Ishikawa (cell line): ENCODE measurements around the gene STX12.

ENCODE experiments used
- CEBPB ChIP-seq: IDR thresholded peaks from 2 replicates; pipeline ENCODE4 v1.6.1; 2012
- TAF1 ChIP-seq: IDR thresholded peaks from 2 replicates; pipeline ENCODE4 v1.6.1; 2012; ENCODE audit warnings: low read depth, mild to moderate bottlenecking
- TCF12 ChIP-seq: IDR thresholded peaks from 2 replicates; pipeline ENCODE4 v1.6.1; 2012; ENCODE audit warnings: low read depth
- USF1 ChIP-seq: IDR thresholded peaks from 2 replicates; pipeline ENCODE4 v1.6.1; 2012
- TF ChIP-seq, protein P1 (sequence below): IDR thresholded peaks from 2 replicates; pipeline ENCODE4 v1.6.1; 2012

- no peak for TF ChIP-seq TCF12
- TF ChIP-seq CEBPB: no peak
- no peak for TF ChIP-seq USF1
- TF ChIP-seq, protein P1, sequence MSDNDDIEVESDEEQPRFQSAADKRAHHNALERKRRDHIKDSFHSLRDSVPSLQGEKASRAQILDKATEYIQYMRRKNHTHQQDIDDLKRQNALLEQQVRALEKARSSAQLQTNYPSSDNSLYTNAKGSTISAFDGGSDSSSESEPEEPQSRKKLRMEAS: no peak
- TF ChIP-seq TAF1: no peak
Measured at GRCh38 chr1:27745466-27745865, 27.6 kb upstream of the STX12 start.
